GM12865 (cell line): ENCODE results near the gene SNRNP48.

Experiments used
- DNase-seq: peaks from one replicate; pipeline ENCODE4 v3.0.0; 2010; ENCODE audit warnings: low read depth
- H3K4me3 ChIP-seq: 2 replicates; pipeline ENCODE4 v1.5.1; 2011; ENCODE audit warnings: mild to moderate bottlenecking, low read depth, low read length, control low read depth
- CTCF ChIP-seq: IDR thresholded peaks from 2 replicates; pipeline ENCODE4 v1.5.1; 2011; ENCODE audit warnings: low read length, control low read depth, low read depth, inconsistent platforms; ENCODE audit not compliant: insufficient read depth; ENCODE audit errors: missing control alignments

Gene SNRNP48

GRCh38 chr6:7580927-7581618 is 8.9 kb upstream of the SNRNP48 start:
- no peak for TF ChIP-seq CTCF
- no peak overlapping the region for H3K4me3 ChIP-seq

GRCh38 chr6:7585287-7585930 is 4.6 kb upstream of the SNRNP48 start:
- H3K4me3 ChIP-seq, result no peak overlapping the region
- DNase-seq, result no peak
- TF ChIP-seq CTCF, result no peak

More at GRCh38 chr6:7580927-7581618, 8.9 kb upstream of the SNRNP48 start:
- no peak for DNase-seq

- TF ChIP-seq CTCF, result no peak
- H3K4me3 ChIP-seq, result no peak overlapping the region
- no peak for DNase-seq
Measured at GRCh38 chr6:7587631-7588100, 2.3 kb upstream of the SNRNP48 start.

- DNase-seq, result no peak
- H3K4me3 ChIP-seq, result no peak overlapping the region
- TF ChIP-seq CTCF, result no peak
Measured at GRCh38 chr6:7588506-7588905, 1.5 kb upstream of the SNRNP48 start.

GRCh38 chr6:7589221-7589620 is 777 bp upstream of the SNRNP48 start:
- no peak for DNase-seq
- no peak for TF ChIP-seq CTCF
- H3K4me3 ChIP-seq, result peak overlapping the region; percentile 60

- no peak for DNase-seq
- TF ChIP-seq CTCF, result no peak
- H3K4me3 ChIP-seq, result peak overlapping the region; percentile 60
Measured at GRCh38 chr6:7590918-7591302, 912 bp downstream of the SNRNP48 start.
